CD4-positive, alpha-beta memory T cell (primary cell): ENCODE measurements around the gene SIRT1. TPM values are rescaled to one million over a fixed set of nuclear protein-coding genes. Genes with fewer than 3 reads are reported as not detected.
A peak's percentile ranks its signal among the peaks of the same experiment; 100 is the strongest.

Experiments
- CTCF ChIA-PET: fragments of 350-600 bp; sonication (Branson Sonifier 250); formaldehyde crosslinking; loops from one replicate; lab custom pipeline; 2021; ENCODE audit warnings: inconsistent platforms; ENCODE audit not compliant: partially characterized antibody; lab: Charles Lee
- POLR2A ChIA-PET: fragments of 350-600 bp; sonication (Branson Sonifier 250); formaldehyde crosslinking; loops from one replicate; lab custom pipeline; 2021; ENCODE audit not compliant: partially characterized antibody; lab: Charles Lee
- DNase-seq, 5 donors: peaks; one replicate each; pipeline versions ENCODE4 v3.0.0 to v3.0.0-alpha.2; 2020 to 2022; ENCODE audit warnings: mixed read lengths in 1 of 5
- H3K27ac ChIP-seq: one replicate; pipeline ENCODE4 v1.7.0; 2013; ENCODE audit warnings: low read depth, low read length
- H3K27me3 ChIP-seq: 2 replicates; pipeline ENCODE4 v1.7.0; 2013; ENCODE audit warnings: mild to moderate bottlenecking, low read length, moderate library complexity; ENCODE audit not compliant: insufficient read depth
- H3K36me3 ChIP-seq: 2 replicates; pipeline ENCODE4 v1.7.0; 2013; ENCODE audit warnings: mild to moderate bottlenecking, low read length, moderate library complexity; ENCODE audit not compliant: insufficient read depth
- H3K4me1 ChIP-seq: 2 replicates; pipeline ENCODE4 v1.7.0; 2013; ENCODE audit warnings: mild to moderate bottlenecking, low read length, moderate library complexity; ENCODE audit not compliant: insufficient read depth
- H3K4me3 ChIP-seq, 2 donors: one replicate each; pipeline ENCODE4 v1.7.0; 2013; ENCODE audit warnings: low read length in 2 of 2, mild to moderate bottlenecking in 1 of 2
- H3K9me3 ChIP-seq, 2 donors: one replicate each; pipeline ENCODE4 v1.7.0; 2013; ENCODE audit warnings: low read length in 2 of 2, control low read depth in 1 of 2; ENCODE audit not compliant: control insufficient read depth in 1 of 2
- H3K27ac Mint-ChIP-seq, 7 donors: one replicate each; pipeline ENCODE4 v1.8.0; 2020 to 2021; ENCODE audit warnings: mixed read lengths in 7 of 7, mild to moderate bottlenecking in 6 of 7, inconsistent platforms in 3 of 7, moderate library complexity in 3 of 7
- H3K27me3 Mint-ChIP-seq, 2 donors: one replicate each; pipeline ENCODE4 v1.8.0; 2020 to 2021; ENCODE audit warnings: mixed read lengths in 2 of 2
- H3K36me3 Mint-ChIP-seq, 2 donors: one replicate each; pipeline ENCODE4 v1.8.0; 2020 to 2021; ENCODE audit warnings: mixed read lengths in 2 of 2, inconsistent platforms in 1 of 2, mild to moderate bottlenecking in 1 of 2
- H3K4me1 Mint-ChIP-seq, 4 donors: one replicate each; pipeline ENCODE4 v1.8.0; 2020 to 2021; ENCODE audit warnings: mixed read lengths in 4 of 4, mild to moderate bottlenecking in 1 of 4
- H3K4me3 Mint-ChIP-seq, 8 donors: one replicate each; pipeline ENCODE4 v1.8.0; 2020 to 2021; ENCODE audit warnings: mixed read lengths in 8 of 8, mild to moderate bottlenecking in 7 of 8, moderate library complexity in 6 of 8, inconsistent platforms in 3 of 8
- H3K9me3 Mint-ChIP-seq, 8 donors: one replicate each; pipeline ENCODE4 v1.8.0; 2020 to 2021; ENCODE audit warnings: mixed read lengths in 8 of 8, mild to moderate bottlenecking in 5 of 8, inconsistent platforms in 3 of 8, moderate library complexity in 1 of 8
- intact Hi-C: fragments of 100-400 bp; cut with micrococcal nuclease; formaldehyde crosslinking; loops from one replicate; pipeline ENCODE4 v1.15.1; 2023
- polyA plus RNA-seq, 2 donors: library from polyadenylated mRNA; unstranded; fragments of 300-500 nt; fragmentation: Illumina TruSeq; gene quantifications; one replicate each; pipeline ENCODE4 v1.2.3, GENCODE V29; 2021
- total RNA-seq, 2 experiments: library from RNA; stranded (reverse); gene quantifications; one replicate each; pipeline ENCODE4 v1.2.3, GENCODE V29; 2021

Gene SIRT1
- total and polyA plus RNA-seq, 4 experiments from 2014 or later, result 6.7 to 58.8 (median 39.7) TPM

DNA sequence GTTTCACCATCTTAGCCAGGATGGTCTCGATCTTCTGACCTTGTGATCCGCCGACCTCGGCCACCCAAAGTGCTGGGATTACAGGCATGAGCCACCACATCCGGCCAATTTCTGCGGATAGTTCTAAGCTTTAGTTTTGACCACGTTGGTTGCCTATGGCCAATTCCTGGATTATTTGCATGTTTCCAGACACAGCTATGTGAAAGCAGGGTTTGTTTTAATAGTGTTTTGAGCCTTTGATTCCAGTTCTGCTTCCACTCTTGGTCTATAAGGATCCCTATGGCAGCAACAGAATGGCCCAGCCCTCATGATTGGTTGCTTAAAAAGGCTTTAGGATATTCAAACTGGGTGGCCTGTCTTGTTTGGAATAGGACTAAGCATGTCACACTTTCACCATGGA, 19.1 kb downstream of the SIRT1 start:
- no peak overlapping the region for H3K4me3 Mint-ChIP-seq
- H3K9me3 Mint-ChIP-seq, result no peaks in the 10 kb centered on the region
- H3K4me3 ChIP-seq, result no peak overlapping the region
- peaks cover 13 to 33% (median 21%) of the 10 kb centered on the region in 4 donors for H3K4me1 Mint-ChIP-seq
- DNase-seq, result no peak
- H3K9me3 ChIP-seq, result no peaks in the 10 kb centered on the region
- peaks cover 39% of the 10 kb centered on the region for H3K36me3 ChIP-seq
- ChIA-PET POLR2A (interaction anchor here (0.6 to 0.7 kb wide), 2 partner anchors 16 to 429 kb away, joined by 3 read pairs; partner anchors contain the start of gene PBLD), CTCF (no interaction called here)
- no peak overlapping the region for H3K27ac ChIP-seq
- H3K27me3 Mint-ChIP-seq, result no peaks in the 10 kb centered on the region
- peak overlapping the region in 1 of 7 donors; percentile 78 for H3K27ac Mint-ChIP-seq
- H3K27me3 ChIP-seq, result no peaks in the 10 kb centered on the region
- peaks cover 44 to 73% of the 10 kb centered on the region in 2 donors for H3K36me3 Mint-ChIP-seq
- intact Hi-C loops, result no loop called here
- H3K4me1 ChIP-seq, result no peaks in the 10 kb centered on the region

- intact Hi-C loops, result no loop called here
- Histone ChIP-seq H3K36me3 (peaks cover 66% of the 10 kb centered on the region), H3K4me3 (no peak overlapping the region), H3K4me1 (no peaks in the 10 kb centered on the region), H3K9me3 (no peaks in the 10 kb centered on the region), H3K27me3 (no peaks in the 10 kb centered on the region), H3K27ac (no peak overlapping the region)
- peaks cover 10 to 30% (median 25%) of the 10 kb centered on the region in 4 donors for H3K4me1 Mint-ChIP-seq
- ChIA-PET CTCF (interaction anchor here (1.0 kb wide), 1 partner anchor 27 kb away, joined by 3 read pairs; no protein-coding TSS in a partner anchor), POLR2A (interaction anchor here (0.8 to 0.9 kb wide), 2 partner anchors 29 to 159 kb away, joined by 3 to 4 read pairs; partner anchors contain the start of gene SIRT1)
- peaks cover 0 to 2% (median 0%) of the 10 kb centered on the region in 8 donors for H3K9me3 Mint-ChIP-seq
- no peaks in the 10 kb centered on the region for H3K27me3 Mint-ChIP-seq
- peaks cover 55 to 89% of the 10 kb centered on the region in 2 donors for H3K36me3 Mint-ChIP-seq
- H3K27ac Mint-ChIP-seq, result peak overlapping the region in 5 of 7 donors; percentile 30 to 42 (median 38)
- H3K4me3 Mint-ChIP-seq, result no peak overlapping the region
- no peak for DNase-seq
Observed at GRCh38 chr10:67912331-67912946, 28.0 kb downstream of the SIRT1 start.

- intact Hi-C loops, result no loop called here
- Mint-ChIP-seq H3K36me3 (peaks cover 45 to 77% of the 10 kb centered on the region in 2 donors), H3K4me1 (peaks cover 8 to 30% (median 24%) of the 10 kb centered on the region in 4 donors), H3K9me3 (peaks cover 0 to 2% (median 0%) of the 10 kb centered on the region in 8 donors), H3K27ac (peak overlapping the region in 5 of 7 donors; percentile 7 to 92 (median 55)), H3K4me3 (no peak overlapping the region), H3K27me3 (no peaks in the 10 kb centered on the region)
- no peak overlapping the region for H3K27ac ChIP-seq
- CTCF ChIA-PET, result no interaction called here
- H3K27me3 ChIP-seq, result no peaks in the 10 kb centered on the region
- POLR2A ChIA-PET, result no interaction called here
- DNase-seq, result no peak
- no peaks in the 10 kb centered on the region for H3K9me3 ChIP-seq
- H3K36me3 ChIP-seq, result peaks cover 44% of the 10 kb centered on the region
- H3K4me1 ChIP-seq, result no peaks in the 10 kb centered on the region
- H3K4me3 ChIP-seq, result no peak overlapping the region
Observed at GRCh38 chr10:67914777-67915340, 30.4 kb downstream of the SIRT1 start.

GRCh38 chr10:67917169-67917568, 32.7 kb downstream of the SIRT1 start:
- H3K27me3 ChIP-seq, result no peaks in the 10 kb centered on the region
- Mint-ChIP-seq H3K9me3 (peaks cover 0 to 2% (median 0%) of the 10 kb centered on the region in 8 donors), H3K4me3 (no peak overlapping the region), H3K4me1 (peaks cover 6 to 23% (median 21%) of the 10 kb centered on the region in 4 donors), H3K27ac (peak overlapping the region in 2 of 7 donors; percentile 1 to 67), H3K36me3 (peaks cover 36 to 67% of the 10 kb centered on the region in 2 donors), H3K27me3 (no peaks in the 10 kb centered on the region)
- ChIA-PET POLR2A (no interaction called here), CTCF (no interaction called here)
- H3K4me1 ChIP-seq, result no peaks in the 10 kb centered on the region
- no peaks in the 10 kb centered on the region for H3K9me3 ChIP-seq
- no peak for DNase-seq
- no peak overlapping the region for H3K27ac ChIP-seq
- H3K4me3 ChIP-seq, result no peak overlapping the region
- intact Hi-C loops, result no loop called here
- peaks cover 28% of the 10 kb centered on the region for H3K36me3 ChIP-seq

- no peaks in the 10 kb centered on the region for H3K27me3 ChIP-seq
- H3K4me3 ChIP-seq, result no peak overlapping the region
- no peak overlapping the region for H3K27ac ChIP-seq
- H3K4me1 Mint-ChIP-seq, result peaks cover 6 to 18% (median 17%) of the 10 kb centered on the region in 4 donors
- peak overlapping the region in 1 of 7 donors; percentile 1 for H3K27ac Mint-ChIP-seq
- no peak overlapping the region for H3K4me3 Mint-ChIP-seq
- intact Hi-C loops, result no loop called here
- DNase-seq, result no peak
- peaks cover 31 to 63% of the 10 kb centered on the region in 2 donors for H3K36me3 Mint-ChIP-seq
- no peaks in the 10 kb centered on the region for H3K27me3 Mint-ChIP-seq
- H3K9me3 Mint-ChIP-seq, result peaks cover 0 to 2% (median 0%) of the 10 kb centered on the region in 8 donors
- H3K36me3 ChIP-seq, result peaks cover 26% of the 10 kb centered on the region
- ChIA-PET CTCF (no interaction called here), POLR2A (interaction anchor here (0.7 kb wide), 1 partner anchor 32 kb away, joined by 3 read pairs; no protein-coding TSS in a partner anchor)
- H3K4me1 ChIP-seq, result no peaks in the 10 kb centered on the region
- H3K9me3 ChIP-seq, result no peaks in the 10 kb centered on the region
Observed at GRCh38 chr10:67917679-67918078, 33.2 kb downstream of the SIRT1 start.

- Mint-ChIP-seq H3K27me3 (no peaks in the 10 kb centered on the region), H3K36me3 (peaks cover 18 to 58% of the 10 kb centered on the region in 2 donors), H3K27ac (peak overlapping the region in 3 of 7 donors; percentile 41 to 66 (median 54)), H3K4me1 (peaks cover 3 to 7% (median 5%) of the 10 kb centered on the region in 4 donors), H3K4me3 (no peak overlapping the region), H3K9me3 (no peaks in the 10 kb centered on the region)
- no peaks in the 10 kb centered on the region for H3K9me3 ChIP-seq
- no peak for DNase-seq
- H3K4me3 ChIP-seq, result no peak overlapping the region
- intact Hi-C loops, result no loop called here
- H3K27me3 ChIP-seq, result no peaks in the 10 kb centered on the region
- ChIA-PET CTCF (interaction anchor here (1.1 kb wide), 1 partner anchor 94 kb away, joined by 3 read pairs; no protein-coding TSS in a partner anchor), POLR2A (interaction anchor here (0.7 kb wide), 1 partner anchor 427 kb away, joined by 3 read pairs; no protein-coding TSS in a partner anchor)
- no peaks in the 10 kb centered on the region for H3K4me1 ChIP-seq
- no peak overlapping the region for H3K27ac ChIP-seq
- H3K36me3 ChIP-seq, result peaks cover 15% of the 10 kb centered on the region
Observed at GRCh38 chr10:67921065-67921464, 36.6 kb downstream of the SIRT1 start.

DNA sequence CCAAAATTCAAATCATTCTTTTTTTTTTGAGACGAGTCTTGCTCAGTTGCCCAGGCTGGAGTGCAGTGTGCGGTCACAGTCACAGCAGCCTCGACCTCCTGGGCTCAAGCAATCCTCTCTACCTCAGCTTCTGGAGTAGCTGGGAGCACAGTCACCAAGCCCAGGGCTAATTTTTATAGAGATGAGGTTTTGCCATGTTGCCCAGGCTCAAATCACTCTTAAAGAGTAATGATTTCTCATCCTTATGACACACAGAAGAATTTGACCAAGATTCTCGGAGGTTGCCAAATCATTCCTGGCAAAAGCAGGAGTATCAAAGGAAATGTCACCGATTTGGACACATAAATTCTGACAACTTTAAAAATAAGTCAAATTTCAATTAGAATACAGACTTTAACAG, 39.1 kb downstream of the SIRT1 start:
- DNase-seq, result no peak
- peaks cover 28 to 57% of the 10 kb centered on the region in 2 donors for H3K36me3 Mint-ChIP-seq
- no peaks in the 10 kb centered on the region for H3K27me3 ChIP-seq
- ChIA-PET CTCF (no interaction called here), POLR2A (no interaction called here)
- H3K4me1 Mint-ChIP-seq, result no peaks in the 10 kb centered on the region
- H3K4me3 Mint-ChIP-seq, result no peak overlapping the region
- H3K4me1 ChIP-seq, result no peaks in the 10 kb centered on the region
- H3K27ac Mint-ChIP-seq, result peak overlapping the region in 1 of 7 donors; percentile 30
- H3K27me3 Mint-ChIP-seq, result no peaks in the 10 kb centered on the region
- H3K9me3 ChIP-seq, result no peaks in the 10 kb centered on the region
- H3K36me3 ChIP-seq, result peaks cover 19% of the 10 kb centered on the region
- intact Hi-C loops, result no loop called here
- no peaks in the 10 kb centered on the region for H3K9me3 Mint-ChIP-seq
- no peak overlapping the region for H3K4me3 ChIP-seq
- no peak overlapping the region for H3K27ac ChIP-seq
